MCF 10A (cell line): Measurements from ENCODE around the gene CARD11. TPM values are rescaled to one million over a fixed set of nuclear protein-coding genes. Genes with fewer than 3 reads are reported as not detected.

Experiments used
- BruUV-seq: library from RNA; stranded (reverse); fragments of 400-500 nt; replicated peaks from 2 replicates; lab custom pipeline; 2021; lab: Mats Ljungman, UMichigan
- CTCF ChIA-PET: fragments of 300-600 bp; sonication (Branson Sonifier 250); formaldehyde crosslinking; extraction: SDS; loops from one replicate; lab custom pipeline; 2021; ENCODE audit warnings: antibody characterized with exemption, inconsistent platforms; lab: Yijun Ruan, JAX
- POLR2A ChIA-PET: fragments of 300-600, 350-650 bp; sonication (Branson Sonifier 250); formaldehyde crosslinking; extraction: SDS; loops from one replicate; lab custom pipeline; 2020; ENCODE audit warnings: antibody characterized with exemption, inconsistent platforms; lab: Yijun Ruan, JAX
- DNase-seq: peaks from one replicate; pipeline ENCODE4 v3.0.0-alpha.2; 2018; ENCODE audit not compliant: unreplicated experiment
- H3K27ac Mint-ChIP-seq: one replicate; pipeline ENCODE4 v1.8.0; 2022; ENCODE audit warnings: mild to moderate bottlenecking, low read depth, mixed read lengths; ENCODE audit not compliant: unreplicated experiment
- H3K27me3 Mint-ChIP-seq: one replicate; pipeline ENCODE4 v1.8.0; 2022; ENCODE audit warnings: mixed read lengths; ENCODE audit not compliant: insufficient read depth, unreplicated experiment
- H3K36me3 Mint-ChIP-seq: one replicate; pipeline ENCODE4 v1.8.0; 2022; ENCODE audit warnings: mild to moderate bottlenecking, moderate library complexity, mixed read lengths; ENCODE audit not compliant: insufficient read depth, unreplicated experiment
- H3K4me1 Mint-ChIP-seq: one replicate; pipeline ENCODE4 v1.8.0; 2022; ENCODE audit warnings: mixed read lengths; ENCODE audit not compliant: insufficient read depth, unreplicated experiment
- H3K4me3 Mint-ChIP-seq: one replicate; pipeline ENCODE4 v1.8.0; 2022; ENCODE audit warnings: mild to moderate bottlenecking, moderate library complexity, mixed read lengths; ENCODE audit not compliant: unreplicated experiment
- H3K9me3 Mint-ChIP-seq: one replicate; pipeline ENCODE4 v1.8.0; 2022; ENCODE audit warnings: mixed read lengths; ENCODE audit not compliant: unreplicated experiment
- CTCF ChIP-seq: fragments of 200-600 bp; IDR thresholded peaks from one replicate; pipeline ENCODE4 v1.8.0; 2022; ENCODE audit warnings: antibody characterized with exemption, mild to moderate bottlenecking; ENCODE audit not compliant: unreplicated experiment
- intact Hi-C: fragments of 100-400 bp; cut with micrococcal nuclease; formaldehyde crosslinking; loops from 2 replicates; pipeline ENCODE4 v1.14.1; 2022
- total RNA-seq: library from RNA; stranded (reverse); gene quantifications from 2 replicates; pipeline ENCODE4 v1.2.3, GENCODE V29; 2022

CARD11 gene
- total RNA-seq, 1 experiment from 2014 or later, result not detected

GRCh38 chr7:3020416-3020815, 23.3 kb downstream of the CARD11 start:
- no peak overlapping the region for H3K27ac Mint-ChIP-seq
- no peak for DNase-seq
- H3K27me3 Mint-ChIP-seq, result no peaks in the 10 kb centered on the region
- no peaks in the 10 kb centered on the region for H3K36me3 Mint-ChIP-seq
- H3K4me3 Mint-ChIP-seq, result no peak overlapping the region
- CTCF ChIA-PET, result interaction anchor here (1.2 kb wide), 1 partner anchor 23 kb away, joined by 3 read pairs; no protein-coding TSS in a partner anchor
- no peaks in the 10 kb centered on the region for H3K4me1 Mint-ChIP-seq
- intact Hi-C loops, result no loop called here
- peaks cover 30% of the 10 kb centered on the region for H3K9me3 Mint-ChIP-seq
- no peak for TF ChIP-seq CTCF
- BruUV-seq, result no TSS peak
- POLR2A ChIA-PET, result no interaction called here

- DNase-seq, result no peak
- Mint-ChIP-seq H3K36me3 (no peaks in the 10 kb centered on the region), H3K4me1 (no peaks in the 10 kb centered on the region), H3K27ac (no peak overlapping the region), H3K27me3 (no peaks in the 10 kb centered on the region), H3K9me3 (peaks cover 30% of the 10 kb centered on the region), H3K4me3 (no peak overlapping the region)
- CTCF ChIA-PET, result interaction anchor here (1.2 kb wide), 1 partner anchor 22 kb away, joined by 3 read pairs; no protein-coding TSS in a partner anchor
- TF ChIP-seq CTCF, result no peak
- BruUV-seq, result no TSS peak
- POLR2A ChIA-PET, result interaction anchor here (0.6 kb wide), 2 partner anchors 48 to 203 kb away, joined by 3 read pairs; no protein-coding TSS in a partner anchor
- intact Hi-C loops, result no loop called here
Observed at GRCh38 chr7:3019801-3020200, 23.9 kb downstream of the CARD11 start.

GRCh38 chr7:3013975-3014792, 29.5 kb downstream of the CARD11 start:
- intact Hi-C loops, result no loop called here
- Mint-ChIP-seq H3K27me3 (no peaks in the 10 kb centered on the region), H3K36me3 (no peaks in the 10 kb centered on the region), H3K4me3 (no peak overlapping the region), H3K4me1 (no peaks in the 10 kb centered on the region), H3K9me3 (no peaks in the 10 kb centered on the region), H3K27ac (no peak overlapping the region)
- CTCF ChIA-PET, result interaction anchor here (0.6 kb wide), 2 partner anchors 18 to 1614 kb away, joined by 3 read pairs; no protein-coding TSS in a partner anchor
- POLR2A ChIA-PET, result no interaction called here
- TF ChIP-seq CTCF, result no peak
- DNase-seq, result no peak
- no TSS peak for BruUV-seq

- Mint-ChIP-seq H3K36me3 (no peaks in the 10 kb centered on the region), H3K27me3 (no peaks in the 10 kb centered on the region)
- intact Hi-C loops, result no loop called here
Observed at GRCh38 chr7:3011211-3011852, 32.3 kb downstream of the CARD11 start.

More at GRCh38 chr7:3011211-3011852, 32.3 kb downstream of the CARD11 start:
- ChIA-PET POLR2A (interaction anchor here (1.7 kb wide), 1 partner anchor 10 kb away, joined by 3 read pairs; no protein-coding TSS in a partner anchor), CTCF (no interaction called here)
- Mint-ChIP-seq H3K4me3 (no peak overlapping the region), H3K9me3 (no peaks in the 10 kb centered on the region), H3K27ac (no peak overlapping the region), H3K4me1 (no peaks in the 10 kb centered on the region)
- no TSS peak for BruUV-seq
- DNase-seq, result no peak
- no peak for TF ChIP-seq CTCF
